ENCODE measurements around the gene NFIB. TPM values are rescaled to one million over a fixed set of nuclear protein-coding genes. Genes with fewer than 3 reads are reported as not detected.
A peak's percentile ranks its signal among the peaks of the same experiment; 100 is the strongest.

NFIB gene
- polyA plus RNA-seq, 3 donors = not detected

DNA sequence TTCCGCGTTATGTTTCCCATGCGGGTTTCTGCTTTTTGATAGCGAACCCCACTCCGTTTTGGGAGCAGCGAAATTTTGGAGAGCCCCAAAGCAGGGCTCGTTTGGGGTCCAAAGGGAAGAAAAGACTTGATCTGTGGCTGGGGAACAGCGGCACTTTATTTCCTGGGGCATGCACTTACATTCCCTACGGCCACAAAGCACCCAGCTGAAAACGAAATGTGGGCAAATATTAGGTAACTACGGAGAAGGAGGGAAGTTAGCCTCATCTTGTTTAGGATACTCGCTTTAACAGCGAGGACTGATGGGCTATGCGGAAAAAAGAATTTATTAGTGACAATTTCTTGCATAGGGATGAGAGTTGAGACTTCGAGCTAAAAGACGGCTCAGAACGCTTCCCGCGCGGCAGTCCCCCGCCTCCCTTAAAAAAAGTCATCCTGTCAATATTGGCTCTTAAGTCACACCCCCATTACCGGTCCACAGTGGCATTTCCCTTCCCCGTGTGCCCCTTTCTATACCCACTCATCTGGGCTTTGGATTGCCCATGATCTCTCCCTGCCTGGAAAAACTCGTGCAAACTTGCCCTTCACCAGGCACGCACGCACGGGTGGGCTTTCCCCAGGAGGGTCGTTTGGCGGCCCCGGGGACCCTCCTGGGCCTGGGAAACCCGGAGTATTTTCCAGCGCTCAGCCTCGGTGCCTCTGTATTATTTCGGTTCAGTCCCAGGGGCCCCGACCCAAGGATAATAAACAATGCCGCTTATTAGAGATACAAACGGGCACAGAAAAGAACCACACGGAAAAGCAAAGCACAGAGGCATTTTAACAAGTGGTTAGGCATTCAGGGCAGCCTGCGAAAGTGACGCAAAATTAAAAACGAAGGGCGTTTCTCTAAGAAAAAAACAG lies 35.8 kb upstream of the NFIB start:
- peaks cover 63 to 88% of the 10 kb centered on the region in 2 donors for H3K27me3 ChIP-seq (ENCODE audit: control insufficient read depth in 2 of 2, insufficient read depth in 2 of 2, low read length in 2 of 2)

GRCh38 chr9:14349146-14349446 lies 35.2 kb upstream of the NFIB start:
- peak overlapping the region in 1 of 2 donors; percentile 85 for H3K4me3 Mint-ChIP-seq

More for the DNA sequence above, 35.8 kb upstream of the NFIB start:
- 6% methylated on average over 30 of the region's 42 CpGs for WGBS (ENCODE audit: insufficient coverage)
- H3K27ac ChIP-seq (ENCODE audit: low read depth in 1 of 2, low read length in 2 of 2) = no peak overlapping the region
- Mint-ChIP-seq H3K4me3 (peak overlapping the region in 1 of 2 donors; percentile 85), H3K27ac (no peak overlapping the region), H3K36me3 (no peaks in the 10 kb centered on the region), H3K4me1 (peaks cover 2% of the 10 kb centered on the region), H3K9me3 (peaks cover 0 to 19% (median 4%) of the 10 kb centered on the region in 7 donors), H3K27me3 (ENCODE audit: low read depth in 3 of 3) (peaks cover 12 to 22% (median 14%) of the 10 kb centered on the region in 3 donors)
- H2AFZ ChIP-seq (ENCODE audit: insufficient read depth, low read depth, low read length, poor library complexity, severe bottlenecking) = no peak overlapping the region
- intact Hi-C loops (cut with micrococcal nuclease) = loop anchor here (5.0 kb wide), 1 partner anchor 922 kb away; no protein-coding TSS in a partner anchor
- no peaks in the 10 kb centered on the region for H3K79me2 ChIP-seq (ENCODE audit: insufficient read depth, low read length)
- no peak overlapping the region for H3K9ac ChIP-seq (ENCODE audit: insufficient read depth, low read length, poor library complexity, severe bottlenecking)
- TF ChIP-seq, protein P1, sequence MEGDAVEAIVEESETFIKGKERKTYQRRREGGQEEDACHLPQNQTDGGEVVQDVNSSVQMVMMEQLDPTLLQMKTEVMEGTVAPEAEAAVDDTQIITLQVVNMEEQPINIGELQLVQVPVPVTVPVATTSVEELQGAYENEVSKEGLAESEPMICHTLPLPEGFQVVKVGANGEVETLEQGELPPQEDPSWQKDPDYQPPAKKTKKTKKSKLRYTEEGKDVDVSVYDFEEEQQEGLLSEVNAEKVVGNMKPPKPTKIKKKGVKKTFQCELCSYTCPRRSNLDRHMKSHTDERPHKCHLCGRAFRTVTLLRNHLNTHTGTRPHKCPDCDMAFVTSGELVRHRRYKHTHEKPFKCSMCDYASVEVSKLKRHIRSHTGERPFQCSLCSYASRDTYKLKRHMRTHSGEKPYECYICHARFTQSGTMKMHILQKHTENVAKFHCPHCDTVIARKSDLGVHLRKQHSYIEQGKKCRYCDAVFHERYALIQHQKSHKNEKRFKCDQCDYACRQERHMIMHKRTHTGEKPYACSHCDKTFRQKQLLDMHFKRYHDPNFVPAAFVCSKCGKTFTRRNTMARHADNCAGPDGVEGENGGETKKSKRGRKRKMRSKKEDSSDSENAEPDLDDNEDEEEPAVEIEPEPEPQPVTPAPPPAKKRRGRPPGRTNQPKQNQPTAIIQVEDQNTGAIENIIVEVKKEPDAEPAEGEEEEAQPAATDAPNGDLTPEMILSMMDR (IDR thresholded peaks at IDR 0.05) = no peak
- H3K4me2 ChIP-seq (replicated peaks; ENCODE audit: extremely low read depth, low read length, poor library complexity, severe bottlenecking) = no peak overlapping the region
- H3K4me3 ChIP-seq (replicated peaks in 1 of 3; ENCODE audit: low read depth in 2 of 3, low read length in 3 of 3) = no peak overlapping the region
- DNase-seq = no peak
- no peaks in the 10 kb centered on the region for H3K36me3 ChIP-seq (replicated peaks in 1 of 2; ENCODE audit: control insufficient read depth in 1 of 2, insufficient read depth in 2 of 2, low read length in 2 of 2)
- H3K9me3 ChIP-seq (replicated peaks in 1 of 2; ENCODE audit: control insufficient read depth in 1 of 2, insufficient read depth in 1 of 2, low read length in 2 of 2) = peaks cover 0 to 31% of the 10 kb centered on the region in 2 donors
- no peaks in the 10 kb centered on the region for H4K20me1 ChIP-seq (ENCODE audit: insufficient read depth, low read length)
- no peaks in the 10 kb centered on the region for H3K4me1 ChIP-seq (ENCODE audit: control insufficient read depth in 1 of 2, insufficient read depth in 2 of 2, low read length in 2 of 2)

More at GRCh38 chr9:14349146-14349446, 35.2 kb upstream of the NFIB start:
- TF ChIP-seq, protein P1 (IDR thresholded peaks at IDR 0.05) = no peak
- intact Hi-C loops (cut with micrococcal nuclease) = no loop called here
- 6% methylated on average over 14 of the region's 15 CpGs for WGBS (ENCODE audit: insufficient coverage)
- no peaks in the 10 kb centered on the region for H3K4me1 ChIP-seq (ENCODE audit: control insufficient read depth in 1 of 2, insufficient read depth in 2 of 2, low read length in 2 of 2)
- no peak overlapping the region for H3K27ac Mint-ChIP-seq
- H3K36me3 ChIP-seq (replicated peaks in 1 of 2; ENCODE audit: control insufficient read depth in 1 of 2, insufficient read depth in 2 of 2, low read length in 2 of 2) = no peaks in the 10 kb centered on the region
- peaks cover 2% of the 10 kb centered on the region for H3K4me1 Mint-ChIP-seq
- H3K9me3 Mint-ChIP-seq = peaks cover 0 to 19% (median 4%) of the 10 kb centered on the region in 7 donors
- peaks cover 12 to 16% (median 14%) of the 10 kb centered on the region in 3 donors for H3K27me3 Mint-ChIP-seq (ENCODE audit: low read depth in 3 of 3)
- no peak overlapping the region for H2AFZ ChIP-seq (ENCODE audit: insufficient read depth, low read depth, low read length, poor library complexity, severe bottlenecking)
- no peak overlapping the region for H3K4me3 ChIP-seq (replicated peaks in 1 of 3; ENCODE audit: low read depth in 2 of 3, low read length in 3 of 3)
- H3K27ac ChIP-seq (ENCODE audit: low read depth in 1 of 2, low read length in 2 of 2) = no peak overlapping the region
- peaks cover 0 to 31% of the 10 kb centered on the region in 2 donors for H3K9me3 ChIP-seq (replicated peaks in 1 of 2; ENCODE audit: control insufficient read depth in 1 of 2, insufficient read depth in 1 of 2, low read length in 2 of 2)
- no peak overlapping the region for H3K4me2 ChIP-seq (replicated peaks; ENCODE audit: extremely low read depth, low read length, poor library complexity, severe bottlenecking)
- no peaks in the 10 kb centered on the region for H3K79me2 ChIP-seq (ENCODE audit: insufficient read depth, low read length)
- H3K27me3 ChIP-seq (ENCODE audit: control insufficient read depth in 2 of 2, insufficient read depth in 2 of 2, low read length in 2 of 2) = peaks cover 67 to 94% of the 10 kb centered on the region in 2 donors
- H3K9ac ChIP-seq (ENCODE audit: insufficient read depth, low read length, poor library complexity, severe bottlenecking) = no peak overlapping the region
- DNase-seq = no peak
- H4K20me1 ChIP-seq (ENCODE audit: insufficient read depth, low read length) = no peaks in the 10 kb centered on the region
- no peaks in the 10 kb centered on the region for H3K36me3 Mint-ChIP-seq

All from CD14-positive monocyte (primary cell).